ENCODE results near the gene TGFB1I1. TPM values are rescaled to one million over a fixed set of nuclear protein-coding genes. Genes with fewer than 3 reads are reported as not detected.

Gene TGFB1I1
- total RNA-seq, 1 experiment from 2014 or later, result 8.7 TPM

- H3K9ac ChIP-seq (ENCODE audit: low read length), result peak within 1 kb of the TSS; percentile 96
- CTCF ChIA-PET, result interaction anchor here (0.6 kb wide), 1 partner anchor 206 kb away, joined by 9 read pairs; no protein-coding TSS in a partner anchor
- H3K79me2 ChIP-seq (ENCODE audit: insufficient read depth, low read length), result peaks cover 16% of the 10 kb centered on the region
- H3K9me3 ChIP-seq (ENCODE audit: control insufficient read depth in 1 of 2, insufficient read depth in 1 of 2, low read depth in 1 of 2, low read length in 2 of 2), result no peaks in the 10 kb centered on the region
- H3K4me3 ChIP-seq (replicated peaks in 1 of 2; ENCODE audit: low read depth in 1 of 2, low read length in 2 of 2), result peak within 1 kb of the TSS; percentile 97 to 98
- DNase-seq (ENCODE audit: low read depth, low spot score) (peak; percentile 75), ATAC-seq (peak; percentile 90)
- H3K9me2 ChIP-seq (ENCODE audit: insufficient read depth), result no peaks in the 10 kb centered on the region
- H2AFZ ChIP-seq (ENCODE audit: low read depth, low read length, poor library complexity, severe bottlenecking), result peak within 1 kb of the TSS; percentile 33
- BruUV-seq (replicated peaks), result TSS peak; percentile 62
- peaks cover 0 to 3% of the 10 kb centered on the region in 2 experiments; a peak in 1 of 4 replicates for H3K36me3 ChIP-seq (ENCODE audit: control insufficient read depth in 1 of 2, insufficient read depth in 2 of 2, low read length in 2 of 2)
- peaks cover 14 to 20% of the 10 kb centered on the region in 2 experiments; a peak in 3 of 4 replicates for H3K4me1 ChIP-seq (ENCODE audit: control insufficient read depth in 1 of 2, insufficient read depth in 2 of 2, low read length in 2 of 2)
- no peaks in the 10 kb centered on the region for H3K27me3 ChIP-seq (ENCODE audit: insufficient read depth, low read length)
- POLR2A ChIA-PET, result interaction anchor here (0.6 to 1.2 kb wide), 4 partner anchors 31 to 408 kb away, joined by 3 to 6 read pairs (median 3); no protein-coding TSS in a partner anchor
- H4K20me1 ChIP-seq (ENCODE audit: insufficient read depth), result no peaks in the 10 kb centered on the region
- H3K4me2 ChIP-seq (ENCODE audit: low read length), result peak within 1 kb of the TSS; percentile 78
- RAD21 ChIA-PET (ENCODE audit: low non-redundant PET in 1 of 2, low total read pairs in 2 of 2, uncharacterized antibody in 2 of 2, unreplicated experiment in 2 of 2), result no interaction called here
- H3K27ac ChIP-seq (ENCODE audit: low read depth, low read length), result peak within 1 kb of the TSS; percentile 76
- intact Hi-C loops (cut with micrococcal nuclease), result loop anchor here (10.0 kb wide), 1 partner anchor 367 kb away; the partner anchor contains the start of gene ZNF267
- TF ChIP-seq ZBTB33 (IDR thresholded peaks at IDR 0.05; ENCODE audit: extremely low read depth, insufficient replicate concordance, low read length) (peak; percentile 81), ATF3 (IDR thresholded peaks at IDR 0.05) (no peak), FOSL1 (IDR thresholded peaks at IDR 0.05; ENCODE audit: low read depth) (peak; percentile 33), EZH2 (IDR thresholded peaks at IDR 0.05) (no peak), CBX3 (IDR thresholded peaks at IDR 0.05; ENCODE audit: low read depth) (peak; percentile 80), ZFX (IDR thresholded peaks at IDR 0.05) (peak; percentile 97), ZNF274 (IDR thresholded peaks at IDR 0.05; ENCODE audit: low read depth, low read length) (no peak), EZH2phosphoT487 (IDR thresholded peaks at IDR 0.05; ENCODE audit: borderline replicate concordance) (no peak), CTCF (IDR thresholded peaks at IDR 0.05 in 2 of 3, conservative IDR thresholded peaks at IDR 0.05 in 1 of 3; ENCODE audit: borderline replicate concordance in 1 of 3, insufficient read depth in 1 of 3, low read depth in 2 of 3, low read length in 2 of 3) (no peak), CEBPB (IDR thresholded peaks at IDR 0.05; ENCODE audit: low read depth) (no peak), JUND (IDR thresholded peaks at IDR 0.05) (no peak), SP1 (IDR thresholded peaks at IDR 0.05; ENCODE audit: low read depth) (peak; percentile 83), ELF1 (IDR thresholded peaks at IDR 0.05; ENCODE audit: borderline replicate concordance, low read depth) (peak; percentile 93), RAD21 (IDR thresholded peaks at IDR 0.05; ENCODE audit: low read depth) (no peak), SRF (IDR thresholded peaks at IDR 0.05; ENCODE audit: low read depth) (no peak), POLR2AphosphoS5 (IDR thresholded peaks at IDR 0.05; ENCODE audit: low read depth, low read length) (peak; percentile 92), TCF7L2 (IDR thresholded peaks at IDR 0.05; ENCODE audit: borderline replicate concordance, extremely low read depth, insufficient read depth, insufficient read length) (peak; percentile 69), SIN3A (IDR thresholded peaks at IDR 0.05; ENCODE audit: low read depth) (peak; percentile 93), MAX (IDR thresholded peaks at IDR 0.05) (peak; percentile 88), EGR1 (IDR thresholded peaks at IDR 0.05; ENCODE audit: low read depth) (no peak), POLR2A (IDR thresholded peaks at IDR 0.05; ENCODE audit: borderline replicate concordance, extremely low read depth, insufficient read depth, insufficient read length) (peak; percentile 73), YY1 (IDR thresholded peaks at IDR 0.05; ENCODE audit: extremely low read depth, insufficient replicate concordance, low read depth, low read length) (peak; percentile 89)
These were observed 36.2 kb downstream of the TGFB1I1 start, which contains the start of gene RUSF1 for GRCh38 chr16:31507929-31508705. Gene RUSF1, minus strand, starts transcription at chr16:31508391. Its CDS starts 18 bp downstream, at chr16:31508373.

Measured in HCT116 (cell line).